ENCODE measurements around the gene ARSK.

ARSK gene

GRCh38 chr5:95649274-95649673, 94.4 kb downstream of the ARSK start:
- DNase-seq (ENCODE audit: low read depth): no peak

DNA sequence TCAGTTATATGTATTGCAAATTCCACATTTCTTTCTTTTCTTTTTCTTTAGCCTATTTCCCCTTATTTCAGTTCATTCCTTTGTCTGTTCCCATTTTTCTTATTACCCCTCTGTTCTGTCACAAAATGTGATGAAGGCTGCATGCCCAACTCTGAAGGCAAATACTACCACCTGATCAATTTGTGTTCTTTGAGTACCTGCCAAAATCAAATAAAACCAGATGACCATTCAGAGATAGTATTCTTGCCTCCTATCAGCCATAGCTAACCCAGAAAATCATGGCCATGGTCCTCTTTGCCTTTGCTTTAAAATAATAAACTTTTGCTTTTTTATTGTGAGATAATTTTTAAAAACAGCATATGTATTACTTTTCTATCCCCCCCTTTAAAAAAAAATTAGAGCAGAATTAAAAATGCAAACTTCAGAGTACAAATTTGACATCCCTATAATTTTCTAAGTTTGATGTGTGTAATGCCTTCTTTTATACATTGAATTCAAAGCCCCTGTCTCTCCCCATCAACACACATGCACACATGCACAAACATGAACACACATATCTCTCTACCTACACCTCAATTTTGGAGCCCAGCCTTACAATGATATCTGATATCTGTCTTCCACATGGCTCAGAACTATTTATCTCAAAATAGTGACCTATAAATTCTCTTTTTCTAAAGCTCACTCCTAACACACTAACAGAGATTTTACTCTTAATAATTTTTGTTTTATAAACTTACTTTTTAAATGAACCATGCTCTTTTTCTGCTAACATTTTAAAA, 95.1 kb downstream of the ARSK start:
- no peak for DNase-seq (ENCODE audit: low read depth)

GRCh38 chr5:95652849-95653248, 97.9 kb downstream of the ARSK start:
- DNase-seq (ENCODE audit: low read depth): no peak

DNA sequence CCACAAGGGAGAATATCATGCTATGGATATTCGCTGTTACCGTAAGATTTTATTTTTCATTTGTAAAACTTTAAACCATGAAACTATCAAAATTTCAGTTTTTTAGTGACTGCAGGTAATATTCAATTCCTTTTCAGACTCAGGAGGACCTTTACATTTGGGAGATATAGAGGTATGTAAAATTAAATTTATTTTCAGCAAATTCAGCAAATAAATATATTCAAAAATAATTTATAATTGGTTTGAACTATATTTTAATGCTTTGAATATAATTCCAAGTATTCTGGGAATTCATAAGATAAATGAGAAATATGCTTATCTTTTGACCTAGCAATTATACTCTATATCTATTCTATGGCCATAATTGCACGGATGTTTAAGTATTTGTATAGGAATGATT, 99.3 kb downstream of the ARSK start:
- DNase-seq (ENCODE audit: low read depth): no peak

Measured in HS-5 (cell line).